Right renal cortex interstitium (tissue), 3 donors: Measurements from ENCODE around the gene NAT10. TPM values are rescaled to one million over a fixed set of nuclear protein-coding genes. Genes with fewer than 3 reads are reported as not detected.

Experiments
- DNase-seq, 3 donors: peaks; one replicate each; pipeline ENCODE4 v3.0.0-alpha.2; 2013; ENCODE audit warnings: low read depth in 3 of 3, low spot score in 2 of 3
- polyA plus RNA-seq, 3 donors: library from polyadenylated mRNA; unstranded; fragments of 120-200 nt; gene quantifications; one replicate each; pipeline ENCODE4 v1.2.1, GENCODE V29; 2013; ENCODE audit not compliant: insufficient read length in 3 of 3

Gene NAT10
- polyA plus RNA-seq, 3 donors, result 49.2 to 52.4 (median 49.5) TPM

DNA sequence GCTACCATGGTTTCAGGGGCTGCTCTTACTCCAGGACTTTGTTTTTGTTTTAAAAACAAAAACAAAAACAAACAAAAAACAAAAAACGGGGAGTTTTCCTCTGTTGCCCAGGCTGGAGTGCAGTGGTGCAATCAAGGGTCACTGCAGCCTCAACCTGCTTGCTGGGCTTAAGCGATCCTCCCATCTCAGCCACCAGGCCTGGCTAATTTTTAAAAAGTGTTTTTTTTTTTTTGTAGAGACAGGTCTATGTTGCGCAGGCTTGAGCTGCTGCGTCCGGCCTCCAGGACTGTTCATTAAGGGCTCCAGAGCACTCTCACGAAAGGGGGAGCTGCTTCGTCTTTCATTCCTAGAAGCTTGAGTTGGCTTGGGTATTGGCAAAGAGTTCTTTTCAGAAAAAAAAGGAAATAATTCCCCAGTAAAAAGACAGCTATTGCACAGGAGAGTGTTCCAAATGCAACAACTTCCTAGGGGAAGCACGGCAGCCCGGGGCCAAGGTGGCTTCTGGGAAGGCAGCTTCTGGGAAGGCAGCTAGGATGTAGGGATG, 78.5 kb downstream of the NAT10 start:
- DNase-seq, result no peak

DNA sequence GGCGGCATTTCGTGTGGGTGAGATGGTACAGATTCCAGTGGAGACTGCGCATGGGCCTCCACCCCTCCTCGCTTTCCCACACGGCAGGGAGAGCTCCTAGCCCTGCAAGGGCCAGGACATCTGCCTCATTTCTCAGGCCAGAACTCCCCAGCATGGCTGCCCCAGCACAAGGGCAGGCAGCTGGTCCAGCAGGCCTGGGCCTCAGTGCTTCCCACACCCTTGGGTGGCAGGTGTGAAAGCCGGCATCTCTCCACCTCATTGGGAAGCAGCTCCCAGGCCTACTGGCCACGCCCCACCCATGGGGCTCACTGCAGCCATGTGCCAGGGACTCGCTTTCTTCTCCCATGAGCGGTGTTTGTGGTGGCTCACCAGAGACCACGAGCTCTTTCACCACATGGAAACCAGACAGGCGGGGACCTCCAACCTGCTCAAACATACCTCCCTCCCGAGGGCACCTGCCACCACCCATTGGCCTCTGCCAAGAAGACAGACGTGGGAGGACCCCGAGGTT, 79.1 kb downstream of the NAT10 start:
- DNase-seq, result no peak

DNA sequence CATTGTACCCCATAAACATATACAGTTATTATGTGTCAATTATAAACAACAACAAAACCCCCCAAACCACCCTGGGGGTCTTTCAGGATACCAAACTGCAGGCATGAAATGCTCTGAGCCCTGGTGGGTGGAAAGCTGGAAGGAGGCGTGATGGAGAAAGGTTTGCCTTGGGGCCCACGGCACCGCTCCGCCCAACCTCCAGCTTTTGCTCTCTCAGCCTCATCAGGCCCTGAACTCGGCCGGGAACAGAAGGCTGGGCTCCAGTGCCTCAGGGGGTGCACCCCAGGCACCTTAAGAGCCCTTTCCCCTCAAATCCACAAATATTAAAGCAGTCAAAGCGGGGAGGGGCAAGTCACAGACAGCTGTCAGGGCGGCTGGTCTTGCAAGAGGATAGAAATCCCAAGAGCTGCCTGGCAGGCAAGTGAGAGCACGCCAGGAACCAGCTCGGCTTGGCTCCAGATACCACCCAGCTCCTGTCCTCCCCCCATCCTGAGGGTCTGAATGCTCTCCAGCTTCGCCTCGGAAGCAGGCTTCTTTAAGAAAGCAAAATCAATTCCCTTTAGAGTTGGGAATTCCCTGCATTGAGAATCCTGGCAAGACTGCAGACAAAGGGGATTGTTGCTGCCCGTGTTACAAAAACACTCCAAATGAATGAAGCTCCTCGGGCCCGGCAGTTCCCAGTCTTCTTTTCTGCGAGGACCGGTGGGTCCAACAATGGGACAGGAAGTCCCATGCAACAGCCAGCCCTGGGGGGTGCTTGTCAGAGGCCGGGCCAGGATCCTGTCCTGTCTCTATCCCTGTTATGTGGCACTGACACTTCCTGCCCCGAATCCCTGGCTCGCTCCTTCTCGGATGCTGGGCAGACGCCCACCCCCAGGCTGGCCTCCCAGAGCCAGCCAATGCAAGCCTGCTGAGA, 80.8 kb downstream of the NAT10 start:
- DNase-seq, result no peak

DNA sequence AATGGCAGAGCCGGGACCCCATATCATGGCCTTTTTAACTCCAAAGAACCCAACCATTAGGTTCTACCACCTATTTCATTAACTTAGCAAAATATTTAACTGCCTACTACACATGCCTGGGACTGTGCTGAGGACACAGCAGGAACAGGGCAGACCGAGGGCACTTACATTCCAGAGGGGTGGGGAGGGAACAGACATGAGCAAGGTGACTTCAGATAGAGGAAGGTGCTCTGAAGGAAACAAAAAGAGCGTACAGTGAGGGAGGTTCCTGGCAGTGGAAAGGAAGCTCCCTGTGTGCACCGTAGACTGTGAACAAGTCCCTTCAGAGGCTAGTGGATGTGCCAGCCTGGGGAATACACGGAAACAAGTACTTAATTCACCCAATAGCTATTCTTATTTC, 82.8 kb downstream of the NAT10 start:
- no peak for DNase-seq

DNA sequence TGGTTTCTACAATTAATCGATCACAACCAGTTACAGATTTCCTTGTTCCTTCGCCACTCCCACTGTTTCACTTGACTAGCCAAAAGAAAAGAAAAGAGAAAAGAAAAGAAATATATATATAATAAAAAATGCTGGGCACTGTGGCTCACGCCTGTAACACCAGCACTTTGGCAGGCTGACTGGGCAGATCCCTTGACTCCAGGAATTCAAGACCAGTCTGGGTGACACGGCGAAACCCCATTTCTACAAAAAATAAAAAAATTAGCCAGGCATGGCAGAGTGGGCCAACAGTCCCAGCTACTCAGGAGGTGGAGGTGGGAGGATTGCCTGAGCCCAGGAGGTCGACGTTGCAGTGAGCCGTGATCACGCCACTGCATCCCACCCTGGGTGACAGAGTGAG, 83.8 kb downstream of the NAT10 start:
- no peak for DNase-seq

DNA sequence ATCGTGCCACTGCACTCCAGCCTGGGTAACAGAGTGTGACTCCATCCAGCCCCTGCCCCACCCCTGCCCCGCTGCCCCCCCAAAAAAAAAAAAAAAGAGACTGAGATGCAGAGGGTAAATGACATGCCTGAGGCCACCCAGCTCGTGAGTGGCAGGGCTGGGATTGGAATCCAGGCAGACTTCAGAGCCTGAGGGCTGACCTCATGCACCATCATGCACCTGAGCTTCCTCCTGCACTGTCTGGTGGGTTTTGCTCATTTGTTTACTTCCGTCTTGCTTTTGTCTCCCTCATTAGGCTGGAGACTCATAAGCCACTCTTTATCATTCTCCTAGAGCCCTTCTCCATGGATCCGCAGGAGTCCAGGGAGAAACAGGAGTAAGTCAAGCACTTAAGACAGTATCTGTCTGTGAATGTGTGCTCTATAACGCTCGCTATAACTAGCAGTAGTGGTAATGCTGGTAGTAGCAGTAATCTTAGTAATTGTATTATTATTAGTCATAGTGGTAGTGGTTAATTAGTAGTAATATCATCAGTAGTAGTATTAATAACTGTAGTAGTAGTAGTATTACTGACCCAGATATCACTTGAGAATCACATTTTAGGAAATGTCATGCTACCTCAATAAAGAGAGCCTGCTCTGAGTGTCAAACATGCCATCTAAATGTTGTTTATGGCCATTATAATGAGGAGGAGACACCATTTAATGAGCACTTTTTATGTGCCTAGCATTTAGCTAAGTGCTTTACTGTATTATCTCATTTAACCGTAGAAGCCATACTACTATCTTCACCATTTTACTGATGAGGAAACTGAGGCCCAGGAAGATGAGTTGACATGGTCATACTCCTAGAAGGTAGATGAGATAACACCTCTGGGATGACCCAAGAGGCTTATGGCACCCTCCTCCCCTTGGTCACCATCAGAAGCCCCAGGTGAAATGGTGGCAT, 85.0 kb downstream of the NAT10 start:
- no peak for DNase-seq

DNA sequence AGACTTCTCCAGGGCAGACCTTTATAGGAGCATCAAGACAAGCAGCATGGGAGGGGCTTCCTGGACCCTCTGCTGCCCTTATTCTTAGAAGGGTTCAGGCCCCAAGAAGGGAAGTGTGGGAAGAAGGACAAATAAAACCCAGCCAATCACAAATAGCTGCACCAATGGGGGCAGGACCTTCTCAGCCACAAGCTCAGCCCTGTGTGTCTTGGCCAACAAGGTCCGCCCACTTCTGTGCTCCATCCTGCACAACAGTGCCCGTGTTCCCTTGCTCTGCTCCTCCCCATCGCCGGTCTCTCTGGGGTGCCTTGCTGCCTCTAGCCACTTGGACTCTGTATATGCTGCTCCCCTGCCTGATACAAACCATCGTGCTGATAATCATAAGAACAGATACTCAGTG, 86.1 kb downstream of the NAT10 start:
- DNase-seq, result no peak

DNA sequence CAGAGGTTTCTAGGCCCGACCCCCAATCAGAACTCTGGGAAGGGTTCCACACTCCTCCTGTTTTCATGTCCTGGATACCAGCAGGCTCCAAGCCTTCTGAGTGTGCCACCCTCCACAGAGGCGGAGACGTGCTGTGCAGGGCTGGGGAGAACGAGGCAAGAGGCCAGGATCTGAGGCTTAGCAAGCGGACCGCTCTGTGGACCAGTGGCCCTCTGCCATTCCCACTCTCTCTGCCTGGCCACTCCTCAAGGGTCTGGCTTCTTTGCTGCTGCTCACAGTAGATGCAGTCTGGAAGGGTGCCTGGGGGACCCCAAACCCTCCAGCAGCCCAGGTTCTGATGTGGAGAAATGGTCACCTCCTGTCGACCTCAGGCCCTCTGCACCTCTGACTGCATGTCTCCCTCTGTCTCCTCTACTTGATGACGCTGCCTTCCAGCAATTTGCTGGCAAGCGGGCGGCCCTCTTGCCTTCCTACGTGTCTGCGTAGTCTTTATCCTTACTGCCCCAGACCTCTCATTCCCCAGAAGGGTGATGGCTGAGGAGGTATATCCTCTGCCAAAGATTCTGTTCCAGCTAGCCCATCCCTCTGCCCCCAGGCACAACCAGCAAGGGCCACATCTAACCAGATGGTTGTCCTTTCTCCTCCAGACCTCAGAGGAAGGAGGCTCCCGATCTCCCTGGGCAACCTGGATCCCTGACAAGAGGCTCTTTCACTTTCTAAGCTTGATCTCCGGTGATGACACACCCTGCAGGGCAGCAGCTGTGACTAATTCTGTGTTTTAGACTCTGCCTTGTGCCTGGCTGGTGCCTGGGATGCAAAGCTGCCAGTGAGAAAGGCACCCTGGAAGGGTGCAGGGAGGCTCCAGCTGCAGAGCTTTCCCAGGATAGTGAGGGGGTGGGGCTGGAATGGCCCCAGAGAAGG, 87.3 kb downstream of the NAT10 start:
- no peak for DNase-seq

DNA sequence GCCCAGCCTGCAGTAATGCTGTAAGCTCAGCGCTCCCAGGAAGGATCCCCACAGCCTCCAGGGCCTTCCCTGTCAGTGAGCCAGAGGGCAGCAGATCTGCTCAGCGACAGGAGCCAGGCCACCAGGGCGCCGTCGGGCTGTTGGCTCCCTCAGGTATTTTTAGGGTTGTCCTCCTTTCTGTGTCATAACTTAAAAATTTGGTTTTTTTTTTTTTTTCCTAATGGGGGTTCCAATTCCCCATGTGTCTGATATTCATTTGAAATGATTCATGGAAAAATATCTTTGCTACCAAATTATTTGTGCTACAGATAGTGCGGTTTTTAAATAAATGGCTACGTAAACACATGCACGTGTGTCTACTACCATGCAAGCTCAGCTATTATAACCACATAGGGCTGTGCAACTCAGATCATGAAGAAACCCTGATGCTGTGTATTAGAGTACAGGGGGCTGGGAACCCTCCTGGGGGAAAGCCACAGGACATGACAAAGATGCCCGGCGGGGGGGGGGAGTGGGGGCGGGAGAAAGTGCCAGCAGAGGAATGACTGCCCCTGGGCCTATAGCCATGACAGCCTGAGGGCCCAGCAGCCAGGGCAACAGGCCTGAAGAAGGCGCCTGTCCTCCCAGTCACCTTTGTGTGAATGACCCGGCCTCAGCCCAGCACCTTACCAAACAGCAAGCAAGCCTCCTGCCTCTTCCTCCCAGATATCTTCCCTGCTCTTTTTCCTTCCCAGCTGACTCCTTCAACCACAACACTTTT, 89.3 kb downstream of the NAT10 start:
- no peak for DNase-seq

Other genes starting within 250 kb of the NAT10 start
- 10 to 100 TPM; 34.9 to 37.9 (median 37.1) TPM for gene LMO2, start 213.6 kb upstream of the NAT10 start, polyA plus RNA-seq
- 100 to 1,000 TPM; 283 to 327 (median 299) TPM for gene CAPRIN1, start 53.9 kb upstream of the NAT10 start, polyA plus RNA-seq